ENCODE measurements around the gene GARIN5A.

GRCh38 chr19:50507376-50507775 is 30.7 kb upstream of the GARIN5A start:
- no peak for TF ChIP-seq CTCF (IDR thresholded peaks at IDR 0.05; ENCODE audit: control extremely low read depth in 1 of 3, insufficient read depth in 1 of 3, low read depth in 1 of 3, low read length in 3 of 3)
- no peak for TF ChIP-seq POLR2AphosphoS5 (IDR thresholded peaks at IDR 0.05; ENCODE audit: low read depth, low read length)
- no peak for TF ChIP-seq BRCA1 (IDR thresholded peaks at IDR 0.05; ENCODE audit: low read depth, low read length)
- no peak for TF ChIP-seq GTF2F1 (IDR thresholded peaks at IDR 0.05; ENCODE audit: borderline replicate concordance, low read depth, low read length)
- TF ChIP-seq ZNF274 (IDR thresholded peaks at IDR 0.05; ENCODE audit: borderline replicate concordance, extremely low read depth, low read length): no peak
